Measurements from ENCODE around the gene PROB1. TPM values are rescaled to one million over a fixed set of nuclear protein-coding genes. Genes with fewer than 3 reads are reported as not detected.

Gene PROB1
- total and polyA plus RNA-seq, 2 of the 8 experiments (the other 6 are each of a cell fraction or from before 2014, with no cell fraction given), result 0.89 to 3.1 TPM

DNA sequence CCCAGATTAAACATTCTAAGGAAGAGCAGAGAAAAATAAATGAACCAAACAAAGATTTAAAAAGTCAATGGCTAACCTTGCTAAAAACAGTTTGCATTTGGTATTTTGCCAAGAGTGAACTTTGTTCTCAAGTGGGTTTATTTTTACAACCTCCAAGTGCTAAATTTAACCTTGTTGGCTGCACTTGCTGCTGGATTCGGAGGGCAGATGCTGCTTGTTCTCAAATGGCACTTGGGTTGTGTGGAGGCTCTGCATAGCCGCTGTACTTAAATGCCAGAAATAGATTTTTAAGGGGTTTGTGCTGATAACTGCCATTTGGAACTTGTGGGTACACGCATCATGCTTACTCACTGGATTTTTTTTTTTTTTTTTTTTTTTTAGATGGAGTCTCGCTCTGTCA is 22.3 kb upstream of the PROB1 start:
- Histone ChIP-seq H3K4ac (replicated peaks; ENCODE audit: insufficient read length, low read depth, low read length) (no peak overlapping the region), H3K56ac (replicated peaks; ENCODE audit: insufficient read length, low read depth, low read length) (no peak overlapping the region), H4K91ac (replicated peaks; ENCODE audit: insufficient read length, low read length) (no peak overlapping the region), H3K23me2 (ENCODE audit: low read depth, low read length) (no peaks in the 10 kb centered on the region), H4K20me1 (replicated peaks in 1 of 2; ENCODE audit: control insufficient read depth in 1 of 2, insufficient read depth in 2 of 2, low read length in 2 of 2) (no peaks in the 10 kb centered on the region), H2BK5ac (ENCODE audit: low read depth, low read length) (no peak overlapping the region), H3K27ac (ENCODE audit: low read depth, low read length) (no peak overlapping the region), H3K36me3 (ENCODE audit: control insufficient read depth in 2 of 4, insufficient read depth in 4 of 4, low read length in 3 of 4) (peaks cover 2 to 21% (median 6%) of the 10 kb centered on the region in 4 experiments; a peak in 5 of 8 replicates), H4K5ac (ENCODE audit: insufficient read length, low read depth, low read length) (no peak overlapping the region), H2BK15ac (ENCODE audit: low read length) (no peak overlapping the region), H2BK12ac (ENCODE audit: low read depth, low read length) (no peak overlapping the region), H3K18ac (ENCODE audit: extremely low read depth, low read length) (no peak overlapping the region), H3K9me3 (ENCODE audit: insufficient read depth in 2 of 2, low read depth in 1 of 2, low read length in 1 of 2) (no peaks in the 10 kb centered on the region), H3K14ac (ENCODE audit: insufficient read length) (no peak overlapping the region), H3K23ac (ENCODE audit: insufficient read length) (no peak overlapping the region), H3K4me2 (ENCODE audit: insufficient read depth in 1 of 2, low read depth in 2 of 2, low read length in 2 of 2) (no peak overlapping the region), H3K79me2 (ENCODE audit: control insufficient read depth in 1 of 2, insufficient read depth in 2 of 2, low read length in 2 of 2) (no peaks in the 10 kb centered on the region), H3K4me3 (ENCODE audit: extremely low read depth in 1 of 4, insufficient read depth in 2 of 4, low read depth in 3 of 4, low read length in 4 of 4) (no peak overlapping the region), H3K27me3 (replicated peaks in 1 of 4; ENCODE audit: control insufficient read depth in 3 of 4, extremely low read depth in 1 of 4, insufficient read depth in 3 of 4, low read length in 3 of 4) (no peaks in the 10 kb centered on the region), H2BK20ac (ENCODE audit: low read length) (no peak overlapping the region), H3K79me1 (ENCODE audit: low read depth, low read length) (no peaks in the 10 kb centered on the region), H3K9ac (replicated peaks in 1 of 4; ENCODE audit: extremely low read depth in 1 of 4, low read depth in 3 of 4, low read length in 3 of 4) (no peak overlapping the region), H2AK5ac (ENCODE audit: low read depth, low read length) (no peak overlapping the region), H3K4me1 (replicated peaks in 1 of 4; ENCODE audit: control insufficient read depth in 3 of 4, insufficient read depth in 4 of 4, low read length in 3 of 4) (peaks cover 4 to 9% (median 6%) of the 10 kb centered on the region in 4 experiments; a peak in 4 of 7 replicates), H4K8ac (ENCODE audit: extremely low read depth, insufficient read depth, low read length) (no peak overlapping the region), H2BK120ac (replicated peaks; ENCODE audit: low read depth, low read length) (no peak overlapping the region), H2AFZ (ENCODE audit: low read length) (no peak overlapping the region)
- POLR2A ChIA-PET (ENCODE audit: partially characterized antibody), result interaction anchor here (0.7 to 0.9 kb wide), 2 partner anchors 22 to 65 kb away, joined by 3 read pairs; partner anchors contain the start of genes DNAJC18 and STING1
- FAIRE-seq, result no peak
- no peak for DNase-seq (ENCODE audit: low read depth in 1 of 2, low spot score in 2 of 2)
- CTCF ChIA-PET (ENCODE audit: partially characterized antibody), result interaction anchor here (0.7 to 9.9 kb wide), 4 partner anchors 8 to 551 kb away, joined by 4 to 319 read pairs (median 36); no protein-coding TSS in a partner anchor
- 96% methylated on average over 3 of the region's 4 CpGs; no CpG with 5 or more reads in 1 of the 2 experiments for WGBS, 2 experiments (ENCODE audit: extremely low coverage in 1 of 2, insufficient coverage in 1 of 2, insufficient read length in 1 of 2, insufficient replicate concordance in 2 of 2, low coverage in 1 of 2, low lambda C conversion rate in 2 of 2, missing lambda C conversion rate in 1 of 2)
- TF ChIP-seq SRF (IDR thresholded peaks at IDR 0.05; ENCODE audit: low read depth, low read length), result no peak
